ENCODE measurements around the gene FOLR1. TPM values are rescaled to one million over a fixed set of nuclear protein-coding genes. Genes with fewer than 3 reads are reported as not detected.

FOLR1 gene
- polyA plus RNA-seq, 6 donors from 2014 or later: not detected

- peaks cover 19 to 33% (median 31%) of the 10 kb centered on the region in 3 donors for H3K27me3 Mint-ChIP-seq
- H3K36me3 Mint-ChIP-seq: peaks cover 0 to 25% of the 10 kb centered on the region in 2 donors
- H3K27ac Mint-ChIP-seq: peak overlapping the region in 3 of 6 donors; percentile 24 to 73 (median 54)
- DNase-seq (no peak), ATAC-seq (ENCODE audit: low read depth in 2 of 2) (no peak)
- H3K4me1 Mint-ChIP-seq: peaks cover 45 to 52% (median 52%) of the 10 kb centered on the region in 3 donors
- H3K4me3 Mint-ChIP-seq: no peak overlapping the region
- H3K9me3 Mint-ChIP-seq: peaks cover 0 to 5% (median 0%) of the 10 kb centered on the region in 7 donors
Measured at GRCh38 chr11:72237112-72237931, 45.4 kb downstream of the FOLR1 start.

GRCh38 chr11:72238040-72238450 is 46.1 kb downstream of the FOLR1 start:
- peaks cover 44 to 51% (median 47%) of the 10 kb centered on the region in 3 donors for H3K4me1 Mint-ChIP-seq
- DNase-seq (no peak), ATAC-seq (ENCODE audit: low read depth in 2 of 2) (peak; percentile 42 to 64)
- peaks cover 0 to 22% of the 10 kb centered on the region in 2 donors for H3K36me3 Mint-ChIP-seq
- H3K4me3 Mint-ChIP-seq: no peak overlapping the region
- H3K27ac Mint-ChIP-seq: no peak overlapping the region
- peaks cover 24 to 40% (median 38%) of the 10 kb centered on the region in 3 donors for H3K27me3 Mint-ChIP-seq
- peaks cover 0 to 6% (median 2%) of the 10 kb centered on the region in 7 donors for H3K9me3 Mint-ChIP-seq

GRCh38 chr11:72238492-72239312 is 46.8 kb downstream of the FOLR1 start:
- peak overlapping the region in 5 of 8 donors; percentile 43 to 88 (median 74) for H3K4me3 Mint-ChIP-seq
- no peak for ATAC-seq (ENCODE audit: low read depth in 2 of 2)
- peaks cover 0 to 10% (median 2%) of the 10 kb centered on the region in 7 donors for H3K9me3 Mint-ChIP-seq
- DNase-seq: no peak
- H3K4me1 Mint-ChIP-seq: peaks cover 45 to 50% (median 45%) of the 10 kb centered on the region in 3 donors
- peak overlapping the region in 1 of 6 donors; percentile 70 for H3K27ac Mint-ChIP-seq
- peaks cover 29 to 46% (median 44%) of the 10 kb centered on the region in 3 donors for H3K27me3 Mint-ChIP-seq
- H3K36me3 Mint-ChIP-seq: peaks cover 0 to 22% of the 10 kb centered on the region in 2 donors

- Mint-ChIP-seq H3K27ac (no peak overlapping the region), H3K4me1 (peaks cover 39 to 44% (median 39%) of the 10 kb centered on the region in 3 donors), H3K4me3 (peak overlapping the region in 6 of 8 donors; percentile 45 to 88 (median 74)), H3K9me3 (peaks cover 0 to 10% (median 2%) of the 10 kb centered on the region in 7 donors), H3K27me3 (peaks cover 30 to 46% (median 45%) of the 10 kb centered on the region in 3 donors), H3K36me3 (peaks cover 0 to 17% of the 10 kb centered on the region in 2 donors)
- DNase-seq: no peak
- ATAC-seq (ENCODE audit: low read depth in 2 of 2): no peak
Measured at GRCh38 chr11:72239313-72239848, 47.4 kb downstream of the FOLR1 start.

- Mint-ChIP-seq H3K27me3 (peaks cover 35 to 46% (median 45%) of the 10 kb centered on the region in 3 donors), H3K4me3 (peak overlapping the region; percentile 65 to 91 (median 81)), H3K27ac (peak overlapping the region in 2 of 6 donors; percentile 28 to 88), H3K36me3 (peaks cover 0 to 19% of the 10 kb centered on the region in 2 donors), H3K9me3 (peaks cover 0 to 10% (median 2%) of the 10 kb centered on the region in 7 donors), H3K4me1 (peaks cover 34 to 45% (median 40%) of the 10 kb centered on the region in 3 donors)
- no peak for DNase-seq
- ATAC-seq (ENCODE audit: low read depth in 2 of 2): peak in 1 of 2 donors; percentile 13
Measured at GRCh38 chr11:72239849-72240460, 48.0 kb downstream of the FOLR1 start.

GRCh38 chr11:72240461-72241290 is 48.7 kb downstream of the FOLR1 start:
- H3K27ac Mint-ChIP-seq: peak overlapping the region in 2 of 6 donors; percentile 28 to 88
- DNase-seq (no peak), ATAC-seq (ENCODE audit: low read depth in 2 of 2) (peak; percentile 14 to 17)
- H3K36me3 Mint-ChIP-seq: peaks cover 0 to 19% of the 10 kb centered on the region in 2 donors
- peaks cover 37 to 46% (median 45%) of the 10 kb centered on the region in 3 donors for H3K27me3 Mint-ChIP-seq
- peaks cover 0 to 10% (median 2%) of the 10 kb centered on the region in 7 donors for H3K9me3 Mint-ChIP-seq
- H3K4me1 Mint-ChIP-seq: peaks cover 34 to 45% (median 40%) of the 10 kb centered on the region in 3 donors
- peak overlapping the region; percentile 65 to 91 (median 81) for H3K4me3 Mint-ChIP-seq

GRCh38 chr11:72241291-72241781 is 49.4 kb downstream of the FOLR1 start:
- H3K27me3 Mint-ChIP-seq: peaks cover 37 to 46% (median 45%) of the 10 kb centered on the region in 3 donors
- no peak for DNase-seq

GRCh38 chr11:72242141-72242540 is 50.2 kb downstream of the FOLR1 start:
- peak overlapping the region in 2 of 6 donors; percentile 16 to 91 for H3K27ac Mint-ChIP-seq
- H3K27me3 Mint-ChIP-seq: peaks cover 37 to 46% (median 45%) of the 10 kb centered on the region in 3 donors
- peaks cover 0 to 10% (median 2%) of the 10 kb centered on the region in 7 donors for H3K9me3 Mint-ChIP-seq
- peaks cover 0 to 19% of the 10 kb centered on the region in 2 donors for H3K36me3 Mint-ChIP-seq
- ATAC-seq (ENCODE audit: low read depth in 2 of 2) (no peak), DNase-seq (no peak)
- peaks cover 34 to 42% (median 40%) of the 10 kb centered on the region in 3 donors for H3K4me1 Mint-ChIP-seq
- peak overlapping the region in 5 of 8 donors; percentile 5 to 58 (median 44) for H3K4me3 Mint-ChIP-seq

More at GRCh38 chr11:72241291-72241781, 49.4 kb downstream of the FOLR1 start:
- no peak for ATAC-seq (ENCODE audit: low read depth in 2 of 2)
- H3K27ac Mint-ChIP-seq: no peak overlapping the region
- peaks cover 0 to 19% of the 10 kb centered on the region in 2 donors for H3K36me3 Mint-ChIP-seq
- H3K4me1 Mint-ChIP-seq: peaks cover 34 to 45% (median 40%) of the 10 kb centered on the region in 3 donors
- H3K9me3 Mint-ChIP-seq: peaks cover 0 to 10% (median 2%) of the 10 kb centered on the region in 7 donors
- peak overlapping the region in 4 of 8 donors; percentile 44 to 85 (median 76) for H3K4me3 Mint-ChIP-seq

GRCh38 chr11:72243173-72244059 is 51.5 kb downstream of the FOLR1 start:
- H3K9me3 Mint-ChIP-seq: peaks cover 0 to 10% (median 2%) of the 10 kb centered on the region in 7 donors
- peak overlapping the region in 7 of 8 donors; percentile 47 to 87 (median 56) for H3K4me3 Mint-ChIP-seq
- ATAC-seq (ENCODE audit: low read depth in 2 of 2) (no peak), DNase-seq (no peak)
- H3K36me3 Mint-ChIP-seq: peaks cover 0 to 19% of the 10 kb centered on the region in 2 donors
- peaks cover 34 to 42% (median 40%) of the 10 kb centered on the region in 3 donors for H3K4me1 Mint-ChIP-seq
- peaks cover 39 to 46% (median 45%) of the 10 kb centered on the region in 3 donors for H3K27me3 Mint-ChIP-seq
- H3K27ac Mint-ChIP-seq: peak overlapping the region in 2 of 6 donors; percentile 15 to 63

- peaks cover 41 to 44% (median 42%) of the 10 kb centered on the region in 3 donors for H3K27me3 Mint-ChIP-seq
- peak within 1 kb of the TSS in 2 of 6 donors; percentile 15 to 63 for H3K27ac Mint-ChIP-seq
- H3K9me3 Mint-ChIP-seq: peaks cover 0 to 10% (median 2%) of the 10 kb centered on the region in 7 donors
- peak within 1 kb of the TSS; percentile 19 to 87 (median 58) for H3K4me3 Mint-ChIP-seq
- H3K36me3 Mint-ChIP-seq: peaks cover 0 to 19% of the 10 kb centered on the region in 2 donors
- ATAC-seq (ENCODE audit: low read depth in 2 of 2) (no peak), DNase-seq (no peak)
- H3K4me1 Mint-ChIP-seq: peaks cover 34 to 39% (median 38%) of the 10 kb centered on the region in 3 donors
Measured at GRCh38 chr11:72244060-72244360, 52.1 kb downstream of the FOLR1 start, which contains the start of gene PHOX2A. Gene PHOX2A (minus strand): TSS chr11:72244176. CDS start chr11:72244004, 172 bp downstream.
